HepG2 (cell line): Measurements from ENCODE around the gene ADAM10. TPM values are rescaled to one million over a fixed set of nuclear protein-coding genes. Genes with fewer than 3 reads are reported as not detected.

Source experiments
- ARID2 ChIP-seq: sonication (generic); formaldehyde crosslinking; IDR thresholded peaks from 2 replicates; pipeline ENCODE4 v1.8.1; 2022; ENCODE audit warnings: mild to moderate bottlenecking, missing genetic modification reagents, borderline replicate concordance
- BHLHE40 ChIP-seq: IDR thresholded peaks from 2 replicates; pipeline ENCODE4 v1.6.1; 2011; ENCODE audit warnings: low read length, improper control_type of control experiment
- CSRNP2 ChIP-seq: sonication (generic); formaldehyde crosslinking; conservative IDR thresholded peaks from 2 replicates; pipeline ENCODE4 v1.8.0; 2022; ENCODE audit warnings: low read depth, missing genetic modification reagents
- FOXJ3 ChIP-seq: sonication (generic); formaldehyde crosslinking; IDR thresholded peaks from 2 replicates; pipeline ENCODE4 v1.4.0; 2020; ENCODE audit warnings: missing genetic modification reagents, mild to moderate bottlenecking, borderline replicate concordance
- HDAC6 ChIP-seq: fragments of 200-600 bp; sonication (generic); IDR thresholded peaks from 2 replicates; pipeline ENCODE4 v1.7.0; 2017; ENCODE audit warnings: mild to moderate bottlenecking, antibody characterized with exemption, low read length, low read depth
- HMGXB4 ChIP-seq, 2 experiments: sonication (generic) in 1 of 2; formaldehyde crosslinking in 1 of 2; IDR thresholded peaks; 2 replicates each; pipeline versions ENCODE4 v1.4.0 to v1.6.1; 2018 to 2020; ENCODE audit warnings: missing genetic modification reagents in 2 of 2, borderline replicate concordance in 1 of 2, low read depth in 1 of 2, mild to moderate bottlenecking in 1 of 2, missing biosample characterization in 1 of 2
- IRF9 ChIP-seq: sonication (generic); formaldehyde crosslinking; IDR thresholded peaks from 2 replicates; pipeline ENCODE4 v1.8.0; 2022; ENCODE audit warnings: missing genetic modification reagents, mild to moderate bottlenecking, borderline replicate concordance
- KLF12 ChIP-seq: sonication (generic); formaldehyde crosslinking; IDR thresholded peaks from 2 replicates; pipeline ENCODE4 v1.4.0; 2020; ENCODE audit warnings: missing genetic modification reagents, borderline replicate concordance
- KMT2B ChIP-seq: IDR thresholded peaks from 2 replicates; pipeline ENCODE4 v1.6.1; 2016; ENCODE audit warnings: missing genetic modification reagents, missing compliant biosample characterization
- MEIS2 ChIP-seq: sonication (generic); formaldehyde crosslinking; IDR thresholded peaks from 2 replicates; pipeline ENCODE4 v1.9.0; 2021; ENCODE audit warnings: mild to moderate bottlenecking, missing genetic modification reagents
- PATZ1 ChIP-seq: sonication (generic); formaldehyde crosslinking; IDR thresholded peaks from 2 replicates; pipeline ENCODE4 v1.4.0; 2020; ENCODE audit warnings: missing genetic modification reagents
- RFX1 ChIP-seq: fragments of 450-650 bp; IDR thresholded peaks from 2 replicates; pipeline ENCODE4 v1.6.1; 2017
- TOE1 ChIP-seq: sonication (generic); formaldehyde crosslinking; IDR thresholded peaks from 2 replicates; pipeline ENCODE4 v1.4.0; 2020; ENCODE audit warnings: mild to moderate bottlenecking, missing genetic modification reagents
- TP53 ChIP-seq: sonication (generic); formaldehyde crosslinking; conservative IDR thresholded peaks from 2 replicates; pipeline ENCODE4 v1.4.0; 2020; ENCODE audit warnings: missing genetic modification reagents
- ZNF577 ChIP-seq: sonication (generic); formaldehyde crosslinking; IDR thresholded peaks from 2 replicates; pipeline ENCODE4 v1.4.0; 2020; ENCODE audit warnings: mild to moderate bottlenecking, low read depth, missing genetic modification reagents, borderline replicate concordance
- ZNF607 ChIP-seq: sonication (generic); formaldehyde crosslinking; IDR thresholded peaks from 2 replicates; pipeline ENCODE4 v1.5.1; 2020; ENCODE audit warnings: missing genetic modification reagents, mild to moderate bottlenecking, borderline replicate concordance
- ZNF639 ChIP-seq: conservative IDR thresholded peaks from 2 replicates; pipeline ENCODE4 v1.6.1; 2018; ENCODE audit warnings: missing genetic modification reagents
- ZNF709 ChIP-seq: sonication (generic); formaldehyde crosslinking; IDR thresholded peaks from 2 replicates; pipeline ENCODE4 v1.5.0; 2020; ENCODE audit warnings: mild to moderate bottlenecking, missing genetic modification reagents
- ZNF772 ChIP-seq: sonication (generic); formaldehyde crosslinking; IDR thresholded peaks from 2 replicates; pipeline ENCODE4 v1.5.0; 2020; ENCODE audit warnings: mild to moderate bottlenecking, missing genetic modification reagents
- ZNF792 ChIP-seq: IDR thresholded peaks from 2 replicates; pipeline ENCODE4 v1.6.1; 2016
- ZNF891 ChIP-seq: sonication (generic); formaldehyde crosslinking; IDR thresholded peaks from 2 replicates; pipeline ENCODE4 v1.5.0; 2020; ENCODE audit warnings: mild to moderate bottlenecking, missing genetic modification reagents
- polyA plus RNA-seq, 8 experiments: library from polyadenylated mRNA; depleted of rRNA in 3 of 8; stranded (reverse) in 7 of 8; unstranded in 1 of 8; fragments of >200 nt; fragmentation: Illumina TruSeq in 4 of 8; extraction: Trizol in 4 of 8; gene quantifications; 2 replicates each; pipeline versions ENCODE4 v1.2.1 to v1.2.3, GENCODE V29; 2011 to 2016; ENCODE audit warnings: low read depth in 4 of 8, missing spikeins in 1 of 8, mixed read lengths in 1 of 8; ENCODE audit not compliant: insufficient read depth in 1 of 8
- total RNA-seq, 5 experiments: library from RNA; depleted of rRNA; stranded (reverse); fragments of >200 nt; fragmentation: Illumina TruSeq; extraction: Trizol; gene quantifications; 2 replicates each; pipeline ENCODE4 v1.2.3, GENCODE V29; 2016; ENCODE audit warnings: low read depth in 1 of 5

Gene ADAM10
- total and polyA plus RNA-seq, 2 of the 13 experiments (the other 11 are each of a cell fraction or from before 2014, with no cell fraction given) = 92.7 to 125 TPM

- TF ChIP-seq HMGXB4 (CRISPR knock-in tag; IDR thresholded peaks at IDR 0.05; ENCODE audit: borderline replicate concordance in 1 of 2, low read depth in 1 of 2) (peak in 1 of 2 experiments; percentile 30; a peak in 2 of 4 replicates), TOE1 (CRISPR knock-in tag) (no peak), HDAC6 (no peak), ZNF792 (CRISPR knock-in tag) (peak; percentile 10; the same call in 1 of the 2 replicates), RFX1 (no peak), KMT2B (CRISPR knock-in tag) (peak; percentile 64), CSRNP2 (CRISPR knock-in tag) (no peak), PATZ1 (peak; percentile 39), TP53 (CRISPR knock-in tag) (no peak), FOXJ3 (CRISPR knock-in tag) (0 out of 2 replicates have a peak, but pooled peaks have one; percentile 39), ARID2 (CRISPR knock-in tag) (no peak), MEIS2 (CRISPR knock-in tag) (0 out of 2 replicates have a peak, but pooled peaks have one; percentile 14), ZNF639 (CRISPR knock-in tag) (no peak; the same call in 1 of the 2 replicates), ZNF772 (CRISPR knock-in tag) (peak; percentile 75; the same call in 1 of the 2 replicates), BHLHE40 (peak; percentile 72), ZNF709 (CRISPR knock-in tag) (0 out of 2 replicates have a peak, but pooled peaks have one; percentile 53), ZNF891 (CRISPR knock-in tag) (no peak), ZNF607 (CRISPR knock-in tag) (peak; percentile 34; the same call in 1 of the 2 replicates), ZNF577 (CRISPR knock-in tag) (no peak), IRF9 (CRISPR knock-in tag) (0 out of 2 replicates have a peak, but pooled peaks have one; percentile 58), KLF12 (no peak)
These were observed at the start of gene ADAM10 (continued) for GRCh38 chr15:58749532-58750337.
